Effector memory CD8-positive, alpha-beta T cell (primary cell): Measurements from ENCODE around the gene FOXM1.

Source experiments
- ATAC-seq: fragments of 150-1000 bp; cut with Tn5 transposase; replicated peaks from 2 replicates; pipeline ENCODE4 v1.10.0; 2021; ENCODE audit warnings: mild to moderate bottlenecking, moderate library complexity
- DNase-seq, 3 experiments: peaks; one replicate each; pipeline ENCODE4 v3.0.0; 2021
- H3K27ac Mint-ChIP-seq, 2 donors: one replicate each; pipeline ENCODE4 v1.8.0; 2022; ENCODE audit warnings: mild to moderate bottlenecking in 2 of 2, mixed read lengths in 2 of 2, moderate library complexity in 2 of 2
- H3K27me3 Mint-ChIP-seq, 2 donors: one replicate each; pipeline ENCODE4 v1.8.0; 2022; ENCODE audit warnings: mixed read lengths in 2 of 2
- H3K36me3 Mint-ChIP-seq: one replicate; pipeline ENCODE4 v1.8.0; 2022; ENCODE audit warnings: mild to moderate bottlenecking, moderate library complexity, mixed read lengths; ENCODE audit not compliant: insufficient read depth
- H3K4me1 Mint-ChIP-seq, 2 donors: one replicate each; pipeline ENCODE4 v1.8.0; 2022; ENCODE audit warnings: low read depth in 2 of 2, mixed read lengths in 2 of 2
- H3K4me3 Mint-ChIP-seq, 2 donors: one replicate each; pipeline ENCODE4 v1.8.0; 2022; ENCODE audit warnings: mild to moderate bottlenecking in 2 of 2, mixed read lengths in 2 of 2, moderate library complexity in 2 of 2
- H3K9me3 Mint-ChIP-seq, 2 donors: one replicate each; pipeline ENCODE4 v1.8.0; 2022; ENCODE audit warnings: mixed read lengths in 2 of 2

The FOXM1 gene

DNA sequence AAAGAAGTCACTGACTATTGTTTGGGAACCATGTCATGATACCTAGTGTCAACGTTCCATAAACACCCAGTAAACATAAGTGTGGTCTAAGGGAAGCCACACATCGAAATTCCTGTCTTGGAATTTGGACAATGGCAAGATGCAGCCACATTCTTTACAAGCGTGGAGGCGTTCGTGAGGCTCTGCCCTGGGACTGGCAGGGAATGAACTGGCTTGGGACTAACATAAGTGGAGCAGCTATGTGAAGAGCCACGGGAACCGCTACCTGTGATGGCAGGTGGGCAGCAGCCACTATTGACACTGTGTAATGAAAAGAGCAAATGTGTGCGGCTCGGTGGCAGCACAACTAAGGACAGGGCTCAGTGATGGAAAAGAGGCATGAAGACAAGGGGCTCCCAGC is 32.2 kb downstream of the FOXM1 start:
- H3K27ac Mint-ChIP-seq = peak overlapping the region in 1 of 2 donors; percentile 53
- H3K27me3 Mint-ChIP-seq = no peaks in the 10 kb centered on the region
- DNase-seq (no peak), ATAC-seq (no peak)
- H3K36me3 Mint-ChIP-seq = peaks cover 21% of the 10 kb centered on the region
- H3K4me3 Mint-ChIP-seq = no peak overlapping the region
- no peaks in the 10 kb centered on the region for H3K9me3 Mint-ChIP-seq
- H3K4me1 Mint-ChIP-seq = peaks cover 0 to 2% of the 10 kb centered on the region in 2 donors

GRCh38 chr12:2842948-2843347 is 34.0 kb downstream of the FOXM1 start:
- peaks cover 31% of the 10 kb centered on the region for H3K36me3 Mint-ChIP-seq
- DNase-seq (no peak), ATAC-seq (no peak)
- H3K27me3 Mint-ChIP-seq = no peaks in the 10 kb centered on the region
- H3K4me1 Mint-ChIP-seq = peaks cover 0 to 2% of the 10 kb centered on the region in 2 donors
- H3K4me3 Mint-ChIP-seq = no peak overlapping the region
- H3K9me3 Mint-ChIP-seq = no peaks in the 10 kb centered on the region
- no peak overlapping the region for H3K27ac Mint-ChIP-seq

GRCh38 chr12:2841056-2841650 is 35.8 kb downstream of the FOXM1 start:
- Mint-ChIP-seq H3K36me3 (peaks cover 37% of the 10 kb centered on the region), H3K9me3 (no peaks in the 10 kb centered on the region), H3K4me1 (peaks cover 0 to 2% of the 10 kb centered on the region in 2 donors), H3K4me3 (no peak overlapping the region), H3K27ac (no peak overlapping the region), H3K27me3 (no peaks in the 10 kb centered on the region)
- DNase-seq (no peak), ATAC-seq (no peak)

DNA sequence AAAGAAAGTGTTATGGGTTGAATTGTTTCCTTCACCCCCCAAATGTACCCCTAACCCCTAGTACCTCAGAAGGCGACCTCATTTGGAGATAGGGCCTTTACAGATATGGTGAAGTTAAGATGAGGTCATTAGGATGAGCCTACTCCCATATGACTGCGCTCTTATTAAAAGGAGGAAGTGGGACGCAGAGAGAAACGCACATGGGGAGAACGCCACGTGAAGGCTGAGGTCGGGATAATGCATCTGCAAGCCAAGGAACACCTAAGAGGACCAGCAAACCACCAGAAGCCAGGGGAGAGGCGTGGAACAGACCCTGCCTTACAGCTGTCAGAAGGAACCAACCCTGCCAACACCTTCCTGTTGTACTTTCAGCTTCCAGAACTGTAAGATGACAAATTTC is 40.4 kb downstream of the FOXM1 start:
- no peak overlapping the region for H3K27ac Mint-ChIP-seq
- H3K9me3 Mint-ChIP-seq = no peaks in the 10 kb centered on the region
- ATAC-seq (no peak), DNase-seq (no peak)
- no peak overlapping the region for H3K4me3 Mint-ChIP-seq
- no peaks in the 10 kb centered on the region for H3K27me3 Mint-ChIP-seq
- H3K4me1 Mint-ChIP-seq = peaks cover 5 to 11% of the 10 kb centered on the region in 2 donors
- peaks cover 28% of the 10 kb centered on the region for H3K36me3 Mint-ChIP-seq

DNA sequence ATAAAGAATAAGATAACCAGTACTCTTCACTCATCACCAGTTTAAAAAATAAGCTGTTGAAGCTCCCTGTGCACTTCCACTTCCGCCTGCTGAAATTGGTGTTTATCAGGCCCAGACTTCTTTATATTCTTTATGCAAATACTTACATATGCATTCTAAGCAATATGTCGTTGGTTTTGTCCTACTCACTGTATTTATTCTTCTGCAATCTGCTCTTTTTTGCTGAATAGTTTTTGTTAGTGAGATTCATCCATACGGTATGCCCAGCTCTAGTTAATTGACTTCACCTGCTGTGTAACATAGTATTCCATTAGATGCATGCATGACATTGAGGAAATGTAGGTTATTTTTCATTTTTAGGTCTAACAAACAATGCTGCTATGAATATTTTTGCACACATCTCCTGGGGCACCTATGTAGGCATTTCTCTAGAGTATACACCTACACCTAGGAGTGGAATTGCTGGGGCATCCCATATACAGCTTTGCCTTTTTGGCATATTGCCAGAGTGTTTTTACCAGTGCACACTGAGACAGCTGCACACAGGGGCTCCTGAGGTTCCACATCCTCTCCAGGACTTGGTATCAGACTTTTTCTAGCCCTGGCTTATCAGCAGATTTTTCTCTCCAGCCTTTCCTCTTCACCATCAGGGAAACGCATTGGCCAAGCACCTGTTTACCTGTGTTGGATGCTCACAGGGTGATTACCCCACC is 41.1 kb downstream of the FOXM1 start:
- peak overlapping the region in 1 of 2 donors; percentile 71 for H3K27ac Mint-ChIP-seq
- H3K36me3 Mint-ChIP-seq = peaks cover 28% of the 10 kb centered on the region
- ATAC-seq (no peak), DNase-seq (no peak)
- no peak overlapping the region for H3K4me3 Mint-ChIP-seq
- no peaks in the 10 kb centered on the region for H3K27me3 Mint-ChIP-seq
- no peaks in the 10 kb centered on the region for H3K9me3 Mint-ChIP-seq
- H3K4me1 Mint-ChIP-seq = peaks cover 5 to 11% of the 10 kb centered on the region in 2 donors

DNA sequence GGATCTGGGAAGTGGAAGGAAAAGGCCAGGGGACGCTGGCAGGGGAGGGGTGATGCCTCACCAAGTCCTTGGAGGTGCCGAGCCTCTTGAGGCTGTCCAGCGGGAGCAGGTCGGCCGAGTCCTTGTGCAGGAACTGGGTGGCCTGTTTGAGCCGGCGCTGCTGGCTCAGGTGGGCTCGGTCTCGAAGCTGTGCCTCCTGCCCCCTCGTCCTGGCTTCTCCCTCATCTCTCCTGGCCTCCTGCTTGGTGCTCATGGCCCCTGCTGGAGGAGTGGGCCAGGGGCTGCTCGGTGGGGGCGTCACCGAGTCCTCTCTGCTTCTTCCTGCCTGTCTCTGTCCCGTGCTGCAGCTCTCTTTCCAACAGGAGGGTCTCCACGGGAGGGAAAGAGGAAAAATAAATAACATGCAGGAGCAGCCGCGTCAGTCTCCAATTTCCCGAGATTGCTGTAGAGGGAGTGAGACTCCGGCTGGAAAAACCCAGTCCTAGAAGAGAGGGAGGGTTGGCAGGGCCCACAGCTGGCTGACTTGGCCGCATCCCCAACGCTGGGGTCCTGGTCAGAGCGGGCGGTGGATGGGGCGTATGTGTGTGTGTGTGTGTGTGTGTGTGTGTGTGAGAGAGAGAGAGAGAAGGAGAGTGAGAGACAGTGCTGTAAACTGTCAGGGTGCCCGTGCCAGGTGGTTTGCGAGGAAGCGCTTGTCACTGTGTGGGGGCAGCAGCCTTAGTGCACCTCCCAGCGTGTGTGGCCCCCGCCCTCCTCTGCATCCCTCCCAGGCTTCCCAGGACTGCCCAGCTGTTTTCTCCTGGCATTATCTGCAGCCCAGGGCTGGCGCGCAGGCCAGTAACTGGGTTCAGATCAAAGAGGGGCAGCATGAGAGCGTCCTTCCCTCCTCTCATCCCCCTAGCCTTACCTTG is 42.1 kb downstream of the FOXM1 start, which contains the start of gene NRIP2:
Gene NRIP2 (minus strand): TSS at position 455 of the 911 bp plus-strand sequence. CDS start 52 bp downstream, at position 403.
- H3K36me3 Mint-ChIP-seq = peaks cover 20% of the 10 kb centered on the region
- H3K4me3 Mint-ChIP-seq = no peak within 1 kb of the TSS
- peak within 1 kb of the TSS; percentile 24 to 71 for H3K27ac Mint-ChIP-seq
- no peak for ATAC-seq
- no peaks in the 10 kb centered on the region for H3K27me3 Mint-ChIP-seq
- peaks cover 5 to 11% of the 10 kb centered on the region in 2 donors for H3K4me1 Mint-ChIP-seq
- DNase-seq = no peak
- H3K9me3 Mint-ChIP-seq = no peaks in the 10 kb centered on the region

- H3K27me3 Mint-ChIP-seq = no peaks in the 10 kb centered on the region
- peaks cover 19% of the 10 kb centered on the region for H3K36me3 Mint-ChIP-seq
- H3K4me1 Mint-ChIP-seq = peaks cover 5 to 11% of the 10 kb centered on the region in 2 donors
Measured at GRCh38 chr12:2833810-2834209, 43.2 kb downstream of the FOXM1 start.

DNA sequence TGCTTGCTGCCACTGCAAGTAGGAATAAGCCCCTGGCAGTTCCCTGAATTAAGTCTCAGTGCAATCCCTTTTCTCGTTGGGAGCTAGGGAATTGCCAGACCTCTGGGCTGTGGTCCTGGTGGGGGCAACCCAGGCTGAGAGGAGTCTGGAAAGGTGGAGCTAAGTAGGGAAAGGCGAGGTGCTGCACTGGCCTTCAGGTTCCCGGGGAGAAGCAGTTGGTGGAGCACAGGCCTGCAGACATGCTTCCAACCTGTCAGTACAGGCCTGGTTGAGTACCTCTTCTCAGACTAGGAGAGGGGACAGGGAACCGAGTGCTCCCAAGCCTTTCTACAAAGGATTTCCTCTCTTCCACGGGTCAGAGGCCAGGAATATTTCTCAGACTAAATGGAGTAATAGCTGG is 43.6 kb downstream of the FOXM1 start:
- no peak overlapping the region for H3K27ac Mint-ChIP-seq
- DNase-seq (no peak), ATAC-seq (no peak)
- H3K4me1 Mint-ChIP-seq = peaks cover 5 to 11% of the 10 kb centered on the region in 2 donors
- H3K36me3 Mint-ChIP-seq = peaks cover 16% of the 10 kb centered on the region
- H3K4me3 Mint-ChIP-seq = no peak overlapping the region
- H3K9me3 Mint-ChIP-seq = no peaks in the 10 kb centered on the region
- H3K27me3 Mint-ChIP-seq = no peaks in the 10 kb centered on the region

More at GRCh38 chr12:2833810-2834209, 43.2 kb downstream of the FOXM1 start:
- ATAC-seq = no peak
- no peak overlapping the region for H3K4me3 Mint-ChIP-seq
- no peaks in the 10 kb centered on the region for H3K9me3 Mint-ChIP-seq
- H3K27ac Mint-ChIP-seq = no peak overlapping the region
- no peak for DNase-seq

GRCh38 chr12:2832550-2833127 is 44.3 kb downstream of the FOXM1 start:
- no peak for ATAC-seq
- H3K36me3 Mint-ChIP-seq = peaks cover 12% of the 10 kb centered on the region

DNA sequence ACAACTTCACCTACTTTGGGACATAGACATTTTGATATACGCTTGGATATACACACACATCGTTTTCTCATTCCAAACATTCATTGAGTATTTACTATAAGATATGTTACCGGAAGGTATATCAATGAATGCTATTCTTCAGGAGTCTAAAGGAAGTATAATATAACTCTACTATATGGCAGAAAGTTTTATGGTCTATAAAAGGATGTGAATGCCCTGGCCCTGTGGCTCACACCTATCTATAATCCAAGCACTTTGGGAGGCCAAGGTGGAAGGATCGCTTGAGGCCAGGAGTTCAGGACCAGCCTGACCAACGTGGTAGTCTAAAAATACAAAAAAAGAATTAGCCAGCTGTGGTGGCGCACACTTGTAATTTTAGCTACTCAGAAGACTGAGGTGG is 47.7 kb downstream of the FOXM1 start:
- DNase-seq (no peak), ATAC-seq (no peak)
- Mint-ChIP-seq H3K27me3 (no peaks in the 10 kb centered on the region), H3K4me3 (no peak overlapping the region), H3K36me3 (peaks cover 29% of the 10 kb centered on the region), H3K27ac (peak overlapping the region in 1 of 2 donors; percentile 69), H3K9me3 (no peaks in the 10 kb centered on the region), H3K4me1 (peaks cover 3 to 5% of the 10 kb centered on the region in 2 donors)

More at GRCh38 chr12:2832550-2833127, 44.3 kb downstream of the FOXM1 start:
- H3K4me3 Mint-ChIP-seq = no peak overlapping the region
- no peaks in the 10 kb centered on the region for H3K9me3 Mint-ChIP-seq
- H3K4me1 Mint-ChIP-seq = peaks cover 5 to 11% of the 10 kb centered on the region in 2 donors
- DNase-seq = no peak
- H3K27ac Mint-ChIP-seq = peak overlapping the region in 1 of 2 donors; percentile 79
- H3K27me3 Mint-ChIP-seq = no peaks in the 10 kb centered on the region

DNA sequence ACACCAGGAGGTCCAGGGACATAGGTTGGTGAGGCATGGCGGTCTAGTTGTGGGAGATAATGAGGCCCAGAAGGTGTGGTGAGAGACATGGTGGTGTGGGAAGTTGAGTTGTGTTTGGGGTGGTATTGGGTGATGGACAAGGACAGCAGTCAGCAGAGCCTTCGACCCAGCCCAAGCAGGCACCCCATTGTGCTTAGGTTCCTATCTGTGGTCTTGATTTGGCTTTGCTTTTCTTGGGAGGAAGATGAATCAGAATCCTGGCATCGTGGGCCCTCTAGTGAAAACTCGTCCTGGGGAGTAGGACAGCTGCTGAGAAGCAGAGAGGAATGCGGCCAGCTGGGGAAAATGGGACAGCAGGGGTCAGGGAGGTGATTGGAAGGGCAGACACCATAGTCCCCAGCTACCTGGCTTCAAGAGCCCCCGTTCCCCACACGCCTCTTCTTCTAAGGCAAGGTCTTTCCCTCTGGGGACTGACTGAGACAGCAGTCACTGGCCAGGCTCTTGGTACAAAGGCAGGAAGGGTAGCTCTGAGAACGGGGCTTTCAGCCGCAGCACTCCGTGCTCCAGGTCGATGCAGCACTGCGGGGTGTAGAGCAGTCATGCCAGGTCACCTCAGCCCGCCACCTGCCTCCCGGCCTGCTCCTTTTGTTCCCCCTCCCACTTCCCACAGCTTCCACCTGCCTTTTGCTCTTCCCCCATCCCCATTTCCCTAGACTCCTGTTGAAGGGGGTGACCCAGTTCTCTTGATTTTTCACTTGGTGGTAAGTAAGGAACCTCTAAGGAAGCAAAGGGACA is 50.1 kb downstream of the FOXM1 start:
- peaks cover 51% of the 10 kb centered on the region for H3K36me3 Mint-ChIP-seq
- H3K9me3 Mint-ChIP-seq = no peaks in the 10 kb centered on the region
- no peaks in the 10 kb centered on the region for H3K27me3 Mint-ChIP-seq
- DNase-seq (no peak), ATAC-seq (no peak)
- no peak overlapping the region for H3K4me3 Mint-ChIP-seq
- H3K4me1 Mint-ChIP-seq = peaks cover 0 to 2% of the 10 kb centered on the region in 2 donors
- H3K27ac Mint-ChIP-seq = peak overlapping the region; percentile 32 to 59

GRCh38 chr12:2826036-2826435 is 50.9 kb downstream of the FOXM1 start:
- no peak for ATAC-seq
- H3K36me3 Mint-ChIP-seq = peaks cover 59% of the 10 kb centered on the region
- no peaks in the 10 kb centered on the region for H3K27me3 Mint-ChIP-seq
- H3K4me1 Mint-ChIP-seq = peaks cover 0 to 2% of the 10 kb centered on the region in 2 donors
- peak overlapping the region in 1 of 2 donors; percentile 8 for H3K27ac Mint-ChIP-seq
- H3K4me3 Mint-ChIP-seq = no peak overlapping the region
- no peaks in the 10 kb centered on the region for H3K9me3 Mint-ChIP-seq
- no peak for DNase-seq
